ENCODE data around the gene OR51T1.
"Not testable (repeated sequence)": the region's sequence is repeated elsewhere in the genome, so short reads cannot be mapped to it uniquely, and the experiment has no call there.

OR51T1 gene
- 0 reads per million in 2 donors for total RNA-seq

GRCh38 chr11:4881860-4882500 lies at the start of gene OR51T1:
TSS of gene OR51T1 (plus strand) at chr11:4881900. CDS start at chr11:4881900, 0 bp downstream.
- DNase-seq = no peak

DNA sequence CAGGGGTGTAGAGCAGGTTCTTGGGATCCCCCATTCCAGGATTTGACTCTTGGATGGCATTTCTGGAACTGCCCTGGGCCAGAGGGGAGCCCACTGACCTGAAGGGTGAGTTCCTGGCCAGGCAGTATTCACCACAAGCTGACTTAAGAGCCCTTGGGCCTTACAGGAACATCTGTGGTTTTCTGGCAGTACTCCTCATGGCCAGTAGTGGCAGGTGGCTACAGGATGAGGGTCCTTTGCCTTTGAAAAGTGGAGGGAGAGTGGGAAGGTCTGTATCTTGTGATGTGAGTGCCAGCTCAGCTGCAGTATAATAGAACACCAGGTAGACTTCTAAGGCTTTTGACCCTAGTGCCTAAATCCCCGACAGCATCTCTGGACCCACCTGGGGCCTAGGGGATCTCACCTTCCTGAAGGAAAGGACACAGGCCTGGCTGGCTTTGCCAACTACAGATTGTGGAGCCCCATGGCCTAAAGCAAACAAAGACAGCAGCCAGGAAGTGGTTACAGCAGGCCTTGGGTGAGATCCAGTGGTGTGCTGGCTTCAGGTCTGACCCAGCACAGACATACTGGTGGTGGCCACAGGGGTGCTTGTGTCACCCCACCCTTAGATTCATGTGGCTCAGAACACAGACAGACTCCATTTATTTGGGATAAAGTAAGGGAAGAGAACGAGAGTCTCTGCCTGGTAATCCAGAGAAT lies 41.7 kb upstream of the OR51T1 start:
- no peak for DNase-seq

DNA sequence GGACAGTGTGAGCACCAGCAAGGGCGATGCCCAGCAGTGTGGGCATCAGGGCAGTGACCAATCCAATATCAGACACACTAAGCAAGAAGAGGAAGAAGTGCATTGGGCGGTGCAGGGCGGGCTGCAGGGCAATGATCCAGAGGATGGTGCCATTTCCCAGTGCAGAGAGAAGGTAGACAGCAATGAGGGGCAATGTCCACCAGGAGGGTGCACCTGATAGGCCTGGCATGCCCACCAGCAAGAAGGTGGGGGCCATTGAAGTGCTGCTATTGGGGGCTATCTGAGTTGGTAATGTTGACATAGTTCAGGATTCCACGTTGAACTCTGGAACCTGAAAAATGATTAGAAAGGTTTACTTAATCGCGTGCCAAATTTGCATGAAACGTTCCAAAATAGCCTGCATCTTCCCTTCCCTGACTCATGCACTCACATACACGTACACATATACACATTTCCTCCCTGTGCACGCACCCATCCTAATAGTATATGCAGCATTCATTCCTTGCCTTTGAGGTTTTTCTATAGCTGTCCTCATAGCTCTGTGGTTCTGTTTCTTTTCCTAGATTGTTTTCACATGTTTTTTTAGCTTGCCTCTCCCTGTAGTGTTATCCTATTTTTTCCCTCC lies 32.7 kb upstream of the OR51T1 start, which contains the start of gene OR51S1:
TSS of gene OR51S1 (minus strand) at position 301 of the 625 bp plus-strand sequence. CDS start at position 301, 0 bp downstream.
- DNase-seq = no peak

DNA sequence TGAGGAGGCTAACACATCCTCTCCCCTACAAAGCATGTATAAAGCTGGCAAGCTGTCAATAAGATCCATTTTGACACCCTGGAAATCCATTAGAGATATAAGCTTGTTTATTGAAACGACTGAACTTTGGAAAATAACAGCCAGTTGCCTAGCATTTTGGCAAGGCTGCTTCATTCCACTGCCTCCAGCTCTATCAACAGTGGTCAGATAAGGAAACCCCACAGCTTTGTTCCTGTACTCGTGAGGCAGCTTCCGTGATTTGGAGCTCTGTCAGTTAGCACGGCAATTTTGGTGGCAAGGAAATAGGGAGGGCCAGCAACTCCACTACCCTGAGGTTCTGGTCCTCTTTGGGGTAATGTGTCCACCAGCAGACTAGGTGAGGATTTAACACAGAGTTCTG lies 30.7 kb upstream of the OR51T1 start:
- DNase-seq = no peak

- DNase-seq = not testable (repeated sequence)
Measured at GRCh38 chr11:4854286-4854685, 27.4 kb upstream of the OR51T1 start.

- DNase-seq = no peak
Measured at GRCh38 chr11:4862447-4863236, 19.1 kb upstream of the OR51T1 start.

DNA sequence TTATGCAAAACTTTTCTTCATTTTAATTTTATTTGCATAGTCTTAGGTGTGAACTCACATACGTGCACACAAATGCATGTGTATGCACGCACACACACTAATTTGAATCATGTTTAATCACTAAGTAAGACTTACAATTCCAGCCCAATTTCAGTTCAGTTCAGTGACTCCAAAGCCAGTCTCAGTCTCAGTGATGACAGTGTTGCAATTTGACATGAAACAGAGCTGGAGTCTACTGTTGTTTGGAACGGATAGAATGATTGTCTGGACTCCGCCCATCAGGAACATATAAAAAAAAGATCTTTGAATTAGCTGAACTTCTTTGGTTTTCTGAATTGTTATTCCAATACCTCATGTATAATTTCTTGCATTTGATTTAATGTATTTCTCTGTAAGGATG lies 17.8 kb upstream of the OR51T1 start:
- no peak for DNase-seq

GRCh38 chr11:4865855-4866254 lies 15.8 kb upstream of the OR51T1 start:
- DNase-seq = no peak

GRCh38 chr11:4881188-4881587 lies 512 bp upstream of the OR51T1 start:
- no peak for DNase-seq

DNA sequence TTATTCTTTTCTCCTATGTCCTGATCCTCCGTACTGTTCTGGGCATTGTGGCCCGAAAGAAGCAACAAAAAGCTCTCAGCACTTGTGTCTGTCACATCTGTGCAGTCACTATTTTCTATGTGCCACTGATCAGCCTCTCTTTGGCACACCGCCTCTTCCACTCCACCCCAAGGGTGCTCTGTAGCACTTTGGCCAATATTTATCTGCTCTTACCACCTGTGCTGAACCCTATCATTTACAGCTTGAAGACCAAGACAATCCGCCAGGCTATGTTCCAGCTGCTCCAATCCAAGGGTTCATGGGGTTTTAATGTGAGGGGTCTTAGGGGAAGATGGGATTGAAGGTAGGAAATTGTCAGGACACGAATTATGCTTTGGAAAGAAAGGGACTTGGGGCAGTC lies 843 bp downstream of the OR51T1 start:
- no peak for DNase-seq

DNA sequence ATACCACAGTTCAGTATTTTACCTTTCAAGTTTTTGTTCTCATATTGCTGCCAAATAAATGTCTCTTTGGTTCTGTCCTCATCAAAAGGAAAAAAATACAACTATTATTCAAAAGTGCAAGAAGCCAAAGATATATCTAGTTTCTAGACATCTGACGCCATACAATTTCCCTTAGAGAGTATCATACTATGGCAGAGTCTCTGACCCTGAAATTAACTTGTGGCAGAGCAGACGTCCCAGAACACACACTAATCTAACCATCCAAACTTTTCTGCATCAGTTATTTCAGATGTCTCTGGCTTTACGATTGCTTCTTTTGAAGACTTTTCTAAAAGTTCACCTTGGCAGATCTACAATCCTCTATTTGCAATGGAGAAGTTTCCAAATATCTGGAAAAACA lies 2.7 kb downstream of the OR51T1 start:
- DNase-seq = no peak

DNA sequence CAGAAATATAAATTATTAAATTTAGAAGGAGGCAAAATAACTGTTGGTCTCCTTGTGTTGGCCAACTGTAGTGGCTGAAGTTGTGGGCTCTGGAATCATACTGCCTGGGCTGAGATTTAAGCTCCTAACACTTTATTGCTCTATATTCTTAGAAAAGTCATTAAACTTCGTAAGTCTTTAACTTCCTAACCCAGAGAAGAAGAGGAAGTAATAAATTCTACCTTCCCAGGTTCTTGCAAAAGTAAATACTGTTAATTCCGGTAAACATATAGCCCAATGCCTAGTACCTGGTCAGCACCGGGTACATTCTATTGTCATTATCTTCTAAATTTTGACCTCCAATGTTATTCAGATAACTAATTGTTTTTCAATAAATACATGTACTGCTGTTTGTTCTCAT lies 4.5 kb downstream of the OR51T1 start:
- no peak for DNase-seq

DNA sequence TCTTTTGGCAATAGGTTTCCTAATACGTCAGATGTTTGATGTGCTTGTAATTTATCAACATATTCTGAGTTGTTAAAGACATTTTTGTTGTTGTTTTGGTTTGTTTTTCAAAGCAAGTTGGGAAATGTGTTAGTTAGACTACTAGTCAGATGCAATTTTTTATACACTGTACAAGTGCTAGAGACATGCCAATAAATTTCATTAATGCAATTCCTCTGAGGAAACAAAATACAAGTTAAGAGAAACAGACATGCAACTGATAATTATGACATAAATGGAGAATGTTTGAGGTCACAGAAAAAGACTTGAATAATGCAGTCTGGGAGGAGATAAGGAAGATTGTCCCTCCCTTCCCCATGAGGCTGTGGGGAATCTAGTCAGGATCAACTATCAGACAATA lies 5.9 kb downstream of the OR51T1 start:
- no peak for DNase-seq

- DNase-seq = no peak
Measured at GRCh38 chr11:4890279-4890678, 8.6 kb downstream of the OR51T1 start.

- no peak for DNase-seq
Measured at GRCh38 chr11:4891996-4892640, 10.4 kb downstream of the OR51T1 start.

GRCh38 chr11:4903484-4903883 lies 21.8 kb downstream of the OR51T1 start, which contains the start of gene OR51A7:
TSS of gene OR51A7 (plus strand) at chr11:4903783. CDS start at chr11:4907370, 3,587 bp downstream.
- no peak for DNase-seq

- DNase-seq = no peak
Measured at GRCh38 chr11:4916581-4916980, 34.9 kb downstream of the OR51T1 start.

GRCh38 chr11:4919250-4919649 lies 37.5 kb downstream of the OR51T1 start, which contains the start of gene OR51G2:
TSS of gene OR51G2 (minus strand) at chr11:4919350. CDS start at chr11:4915663, 3,687 bp downstream.
- DNase-seq = no peak

- no peak for DNase-seq
Measured at GRCh38 chr11:4921796-4922195, 40.1 kb downstream of the OR51T1 start.

GRCh38 chr11:4922304-4922703 lies 40.6 kb downstream of the OR51T1 start:
- DNase-seq = no peak

- DNase-seq = no peak
Measured at GRCh38 chr11:4924239-4924638, 42.5 kb downstream of the OR51T1 start, which contains the start of gene OR51G1. TSS of gene OR51G1 (minus strand) at chr11:4924339. CDS start at chr11:4924339, 0 bp downstream.

- DNase-seq = no peak
Measured at GRCh38 chr11:4926608-4927007, 44.9 kb downstream of the OR51T1 start.
